NCI-H2107 (cell line): Measurements from ENCODE around the gene EPSTI1.

ENCODE experiments used
- DNase-seq: peaks from one replicate; lab custom pipeline; 2025; lab: John Stamatoyannopoulos, UW

The EPSTI1 gene

DNA sequence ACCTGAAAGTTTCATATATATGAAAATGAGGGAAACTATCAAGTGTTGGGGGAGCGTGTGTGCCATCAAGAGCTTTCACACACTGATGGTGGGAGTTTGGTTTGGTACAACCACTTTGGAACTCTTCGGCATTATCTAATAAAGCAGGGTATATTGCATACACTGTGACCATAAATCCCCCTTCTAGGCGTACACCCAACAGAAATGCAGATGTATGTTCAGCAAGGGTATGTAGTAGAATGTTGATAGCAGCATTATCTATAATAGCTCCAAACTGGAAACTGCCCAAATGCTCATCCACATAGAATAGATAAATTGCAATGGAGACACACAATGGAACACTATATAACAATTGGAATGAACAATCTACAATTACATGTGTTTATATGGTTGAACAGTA lies 139.9 kb downstream of the EPSTI1 start:
- DNase-seq, result no peak

DNA sequence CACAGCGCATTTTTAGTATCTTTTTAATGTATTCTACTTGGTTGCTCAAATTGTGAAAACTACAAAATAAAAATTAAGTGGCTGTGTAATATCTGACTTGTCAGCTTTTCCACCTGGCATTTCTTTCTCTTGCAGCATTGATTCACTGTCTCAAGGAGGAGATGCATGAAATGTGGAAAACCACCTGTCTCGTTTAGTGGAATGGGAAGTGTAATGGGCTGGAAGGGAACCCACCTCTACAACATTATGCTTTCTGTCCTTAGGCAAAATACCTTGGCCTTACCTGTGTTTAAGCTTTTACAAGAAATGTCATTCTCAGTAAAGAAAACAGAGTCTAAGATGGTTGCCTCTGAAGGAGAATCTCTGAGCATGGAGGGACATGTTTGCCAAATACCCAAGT lies 142.8 kb downstream of the EPSTI1 start:
- DNase-seq, result no peak

DNA sequence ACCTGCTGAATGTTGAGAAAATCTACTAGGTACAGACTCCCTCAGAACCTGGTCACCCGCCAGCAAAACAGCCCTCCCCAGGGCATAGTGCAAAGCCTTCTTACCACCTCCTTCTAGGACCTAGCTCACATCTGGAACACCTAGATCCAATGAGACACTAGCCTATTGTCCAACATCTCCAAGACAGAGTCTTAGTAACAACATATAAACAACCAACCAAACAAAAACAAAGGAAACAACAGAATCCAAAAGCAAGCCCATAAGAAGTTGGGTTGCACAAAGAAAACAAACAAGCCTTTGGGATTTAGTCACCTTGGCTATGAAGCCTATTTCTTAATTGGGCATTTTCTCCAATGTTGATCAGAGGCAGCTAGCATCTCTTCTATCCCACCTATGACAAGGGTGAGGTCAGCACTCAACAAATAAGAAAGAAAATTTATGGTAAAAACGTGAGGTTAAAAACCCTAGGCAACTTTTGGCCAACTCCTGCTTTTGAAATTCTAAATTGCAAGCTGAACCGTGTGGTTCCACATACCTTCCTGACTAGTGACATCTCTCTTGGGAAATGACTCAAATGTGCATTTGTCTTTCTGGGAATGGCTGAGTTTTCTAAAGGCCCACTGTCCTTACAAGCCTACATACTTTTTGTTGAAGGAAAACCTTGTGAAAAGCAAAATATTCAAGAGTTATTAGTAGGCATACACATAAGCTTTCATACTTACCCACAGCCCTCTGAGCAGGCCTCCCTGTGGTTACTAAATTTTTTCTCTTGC lies 144.0 kb downstream of the EPSTI1 start:
- DNase-seq, result no peak

GRCh38 chr13:42836930-42837690 lies 154.9 kb downstream of the EPSTI1 start:
- no peak for DNase-seq
